ENCODE measurements around the gene TNNT1. TPM values are rescaled to one million over a fixed set of nuclear protein-coding genes. Genes with fewer than 3 reads are reported as not detected.
"Not testable (repeated sequence)": the region's sequence is repeated elsewhere in the genome, so short reads cannot be mapped to it uniquely, and the experiment has no call there.

TNNT1 gene
- total RNA-seq, 4 donors from 2014 or later, result 0.90 to 1.5 TPM; not detected in 2

GRCh38 chr19:55112777-55113569 lies 36.0 kb downstream of the TNNT1 start:
- Histone ChIP-seq H3K36me3 (peaks cover 0 to 31% (median 0%) of the 10 kb centered on the region in 3 donors), H3K4me1 (peaks cover 0 to 52% (median 32%) of the 10 kb centered on the region in 4 donors), H3K4me3 (no peak overlapping the region), H3K27me3 (no peaks in the 10 kb centered on the region), H3K27ac (peak overlapping the region; percentile 68 to 95 (median 86)), H3K9me3 (no peaks in the 10 kb centered on the region)
- no peak for DNase-seq (ENCODE audit: low spot score in 2 of 2)
- WGBS, 2 donors, result 53 to 59% methylated on average over 13 to 22 of the region's 23 CpGs
- TF ChIP-seq, protein P1, sequence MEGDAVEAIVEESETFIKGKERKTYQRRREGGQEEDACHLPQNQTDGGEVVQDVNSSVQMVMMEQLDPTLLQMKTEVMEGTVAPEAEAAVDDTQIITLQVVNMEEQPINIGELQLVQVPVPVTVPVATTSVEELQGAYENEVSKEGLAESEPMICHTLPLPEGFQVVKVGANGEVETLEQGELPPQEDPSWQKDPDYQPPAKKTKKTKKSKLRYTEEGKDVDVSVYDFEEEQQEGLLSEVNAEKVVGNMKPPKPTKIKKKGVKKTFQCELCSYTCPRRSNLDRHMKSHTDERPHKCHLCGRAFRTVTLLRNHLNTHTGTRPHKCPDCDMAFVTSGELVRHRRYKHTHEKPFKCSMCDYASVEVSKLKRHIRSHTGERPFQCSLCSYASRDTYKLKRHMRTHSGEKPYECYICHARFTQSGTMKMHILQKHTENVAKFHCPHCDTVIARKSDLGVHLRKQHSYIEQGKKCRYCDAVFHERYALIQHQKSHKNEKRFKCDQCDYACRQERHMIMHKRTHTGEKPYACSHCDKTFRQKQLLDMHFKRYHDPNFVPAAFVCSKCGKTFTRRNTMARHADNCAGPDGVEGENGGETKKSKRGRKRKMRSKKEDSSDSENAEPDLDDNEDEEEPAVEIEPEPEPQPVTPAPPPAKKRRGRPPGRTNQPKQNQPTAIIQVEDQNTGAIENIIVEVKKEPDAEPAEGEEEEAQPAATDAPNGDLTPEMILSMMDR (IDR thresholded peaks at IDR 0.05), result no peak
- TF ChIP-seq EP300 (IDR thresholded peaks at IDR 0.05), result no peak
- TF ChIP-seq POLR2A (IDR thresholded peaks at IDR 0.05), result no peak

- TF ChIP-seq EP300 (IDR thresholded peaks at IDR 0.05) (no peak), POLR2A (IDR thresholded peaks at IDR 0.05) (no peak)
- TF ChIP-seq, protein P1 (IDR thresholded peaks at IDR 0.05), result no peak
- Histone ChIP-seq H3K9me3 (no peaks in the 10 kb centered on the region), H3K4me3 (no peak overlapping the region), H3K27ac (peak overlapping the region; percentile 68 to 95 (median 86)), H3K36me3 (peaks cover 0 to 31% (median 0%) of the 10 kb centered on the region in 3 donors), H3K27me3 (no peaks in the 10 kb centered on the region), H3K4me1 (peaks cover 0 to 51% (median 32%) of the 10 kb centered on the region in 4 donors)
- WGBS, 2 donors, result 91 to 93% methylated on average over 19 to 25 of the region's 25 CpGs
- no peak for DNase-seq (ENCODE audit: low spot score in 2 of 2)
These were observed 36.7 kb downstream of the TNNT1 start for GRCh38 chr19:55112246-55112776.

- 69 to 75% methylated on average over 21 of the region's 21 CpGs for WGBS, 2 donors
- no peak for DNase-seq (ENCODE audit: low spot score in 2 of 2)
- peak overlapping the region in 3 of 4 donors; percentile 48 to 95 (median 82) for H3K27ac ChIP-seq
- TF ChIP-seq, protein P1 (IDR thresholded peaks at IDR 0.05), result no peak
- no peak for TF ChIP-seq POLR2A (IDR thresholded peaks at IDR 0.05)
- no peak for TF ChIP-seq EP300 (IDR thresholded peaks at IDR 0.05)
- H3K36me3 ChIP-seq, result peaks cover 0 to 39% (median 0%) of the 10 kb centered on the region in 3 donors
- H3K27me3 ChIP-seq, result no peaks in the 10 kb centered on the region
- H3K4me1 ChIP-seq, result peaks cover 0 to 46% (median 31%) of the 10 kb centered on the region in 4 donors
- no peak overlapping the region for H3K4me3 ChIP-seq
- no peaks in the 10 kb centered on the region for H3K9me3 ChIP-seq
These were observed 37.7 kb downstream of the TNNT1 start for GRCh38 chr19:55111238-55111831.

DNA sequence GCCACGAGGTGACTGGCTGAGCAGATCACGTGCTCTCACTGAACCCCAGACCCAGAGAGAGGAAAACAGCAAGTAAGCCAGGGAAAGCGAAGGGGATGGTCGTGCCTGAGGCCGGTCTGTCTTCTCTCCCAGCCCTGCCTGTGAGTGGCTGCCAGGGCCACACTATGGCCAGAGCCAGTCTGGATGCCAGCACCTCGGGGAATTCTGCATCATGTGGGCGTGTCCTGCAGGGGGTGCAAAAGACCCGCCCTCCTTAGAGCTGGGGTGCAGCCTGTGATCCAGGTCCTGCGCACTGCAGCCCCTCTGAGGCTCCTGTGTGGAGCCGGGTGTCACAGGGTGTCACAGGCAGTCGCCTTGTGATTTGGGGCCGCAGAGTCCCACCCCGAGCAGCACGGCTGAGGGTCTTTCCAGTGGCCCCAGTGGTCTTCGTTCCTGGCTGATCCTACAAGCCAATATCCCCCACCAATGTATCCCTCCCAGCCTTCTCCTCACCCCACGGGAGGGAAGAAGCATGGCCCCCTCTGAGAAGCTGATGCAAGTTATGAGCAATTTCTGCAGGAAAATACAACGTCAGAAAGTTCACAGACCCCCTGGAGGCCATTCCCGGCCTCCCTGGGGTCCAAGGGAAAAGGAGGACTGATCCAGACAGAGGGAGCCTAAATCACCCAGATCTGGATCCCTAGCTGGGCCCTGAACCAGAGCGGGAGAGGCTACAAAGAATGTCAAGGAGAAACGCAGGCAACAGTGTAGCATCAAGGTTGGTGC lies 39.3 kb downstream of the TNNT1 start:
- peaks cover 0 to 46% (median 0%) of the 10 kb centered on the region in 3 donors for H3K36me3 ChIP-seq
- TF ChIP-seq, protein P1 (IDR thresholded peaks at IDR 0.05), result no peak
- TF ChIP-seq POLR2A (IDR thresholded peaks at IDR 0.05) (no peak), EP300 (IDR thresholded peaks at IDR 0.05) (no peak)
- no peaks in the 10 kb centered on the region for H3K9me3 ChIP-seq
- H3K4me3 ChIP-seq, result no peak overlapping the region
- peaks cover 0 to 30% (median 16%) of the 10 kb centered on the region in 4 donors for H3K4me1 ChIP-seq
- 79 to 82% methylated on average over 17 to 20 of the region's 20 CpGs for WGBS, 2 donors
- H3K27me3 ChIP-seq, result no peaks in the 10 kb centered on the region
- no peak overlapping the region for H3K27ac ChIP-seq
- DNase-seq (ENCODE audit: low spot score in 2 of 2), result no peak

GRCh38 chr19:55107252-55107651 lies 41.8 kb downstream of the TNNT1 start:
- not testable (repeated sequence) for H3K27ac ChIP-seq, H3K27me3 ChIP-seq

More at GRCh38 chr19:55107252-55107651, 41.8 kb downstream of the TNNT1 start:
- DNase-seq (ENCODE audit: low spot score in 2 of 2); H3K4me3 ChIP-seq; H3K4me1 ChIP-seq; H3K9me3 ChIP-seq: not testable (repeated sequence)
- H3K36me3 ChIP-seq, result peaks cover 0 to 60% (median 11%) of the 10 kb centered on the region in 3 donors
- WGBS, 2 donors, result 94 to 98% methylated on average over 3 of the region's 3 CpGs

Measured in tibial nerve (tissue), 4 donors.